Measurements from ENCODE around the gene KCNF1. TPM values are rescaled to one million over a fixed set of nuclear protein-coding genes. Genes with fewer than 3 reads are reported as not detected.

KCNF1 gene
- total and polyA plus RNA-seq, 2 of the 8 experiments (the other 6 are each of a cell fraction or from before 2014, with no cell fraction given) = 0.48 to 1.5 TPM

DNA sequence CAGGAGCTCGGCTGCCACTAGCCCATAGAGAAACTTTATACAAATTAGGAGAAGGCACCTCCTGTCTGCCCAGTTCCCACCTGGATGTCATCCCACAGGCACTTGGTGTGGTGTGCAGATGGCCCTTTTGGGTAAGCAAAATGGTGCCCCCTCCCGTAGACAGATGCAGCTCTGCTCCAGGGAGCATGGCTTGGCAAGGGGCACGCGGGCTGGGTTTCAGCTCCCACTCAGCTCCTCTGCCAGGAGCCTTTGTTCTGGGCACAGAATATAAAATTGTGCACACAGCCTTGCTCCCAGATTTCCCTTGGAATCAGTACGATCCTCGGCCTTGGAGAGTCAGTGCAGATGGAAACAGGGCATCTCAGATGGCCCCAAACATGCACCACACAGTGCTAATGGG, 20.3 kb upstream of the KCNF1 start (continued):
- TF ChIP-seq PHF8 (conservative IDR thresholded peaks at IDR 0.05; ENCODE audit: low read depth, low read length) = no peak
- TF ChIP-seq SRF (IDR thresholded peaks at IDR 0.05; ENCODE audit: low read depth, low read length) = no peak
- no peak for TF ChIP-seq MAFK (IDR thresholded peaks at IDR 0.05; ENCODE audit: low read depth, low read length)
- no peak for TF ChIP-seq SIRT6 (IDR thresholded peaks at IDR 0.05; ENCODE audit: low read length)
- TF ChIP-seq, protein P1, sequence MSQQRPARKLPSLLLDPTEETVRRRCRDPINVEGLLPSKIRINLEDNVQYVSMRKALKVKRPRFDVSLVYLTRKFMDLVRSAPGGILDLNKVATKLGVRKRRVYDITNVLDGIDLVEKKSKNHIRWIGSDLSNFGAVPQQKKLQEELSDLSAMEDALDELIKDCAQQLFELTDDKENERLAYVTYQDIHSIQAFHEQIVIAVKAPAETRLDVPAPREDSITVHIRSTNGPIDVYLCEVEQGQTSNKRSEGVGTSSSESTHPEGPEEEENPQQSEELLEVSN (IDR thresholded peaks at IDR 0.05) = no peak
